K562 (cell line): ENCODE results near the gene NT5DC4. TPM values are rescaled to one million over a fixed set of nuclear protein-coding genes. Genes with fewer than 3 reads are reported as not detected.

Experiments
- ADNP ChIP-seq: fragments of 200-800 bp; sonication (Bioruptor generic); IDR thresholded peaks from 2 replicates; pipeline ENCODE4 v1.6.1; 2016; ENCODE audit warnings: missing genetic modification characterization, missing compliant biosample characterization
- ESRRA ChIP-seq: fragments of 450-650 bp; IDR thresholded peaks from 2 replicates; pipeline ENCODE4 v1.6.1; 2014; ENCODE audit warnings: low read depth, mild to moderate bottlenecking, moderate library complexity, borderline replicate concordance
- FOXM1 ChIP-seq, 2 experiments: fragments of 450-650 bp in 1 of 2; sonication (generic) in 1 of 2; formaldehyde crosslinking in 1 of 2; IDR thresholded peaks; 2 replicates each; pipeline versions ENCODE4 v1.6.1 to v1.9.0; 2017 to 2022; ENCODE audit warnings: low read depth in 2 of 2, mild to moderate bottlenecking in 2 of 2, missing genetic modification reagents in 1 of 2, moderate library complexity in 1 of 2
- ILK ChIP-seq: fragments of 450-650 bp; IDR thresholded peaks from 2 replicates; pipeline ENCODE4 v1.6.1; 2016; ENCODE audit warnings: missing genetic modification characterization, low read depth, mild to moderate bottlenecking, missing compliant biosample characterization, moderate library complexity, borderline replicate concordance
- MYNN ChIP-seq, 2 experiments: sonication (generic); formaldehyde crosslinking in 1 of 2; IDR thresholded peaks; 2 replicates each; pipeline versions ENCODE4 v1.5.0 to v1.6.1; 2016 to 2020; ENCODE audit warnings: antibody characterized with exemption in 1 of 2, missing genetic modification reagents in 1 of 2
- NONO ChIP-seq, 2 experiments: fragments of 200-400 bp in 1 of 2; fragments of 450-650 bp in 1 of 2; formaldehyde crosslinking in 1 of 2; IDR thresholded peaks; 2 replicates each; pipeline ENCODE4 v1.6.1; 2017; ENCODE audit warnings: low read depth in 2 of 2, mild to moderate bottlenecking in 2 of 2, moderate library complexity in 2 of 2, low read length in 1 of 2
- PHF8 ChIP-seq: fragments of 200-600 bp; sonication (generic); IDR thresholded peaks from 2 replicates; pipeline ENCODE4 v1.6.1; 2012; ENCODE audit warnings: mixed run types, mild to moderate bottlenecking, inconsistent platforms, low read length, moderate library complexity, borderline replicate concordance
- SIRT6 ChIP-seq: IDR thresholded peaks from one replicate; pipeline ENCODE4 v1.6.1; 2012; ENCODE audit warnings: low read depth, mild to moderate bottlenecking, control low read depth, inconsistent platforms, low read length, moderate library complexity
- TEAD2 ChIP-seq: fragments of 450-650 bp; IDR thresholded peaks from 2 replicates; pipeline ENCODE4 v1.6.1; 2016; ENCODE audit warnings: missing genetic modification characterization, control low read depth, missing compliant biosample characterization
- TEAD4 ChIP-seq, 2 experiments: sonication (generic) in 1 of 2; formaldehyde crosslinking in 1 of 2; IDR thresholded peaks; 2 replicates each; pipeline versions ENCODE4 v1.6.1 to v1.8.0; 2012 to 2022; ENCODE audit warnings: borderline replicate concordance in 1 of 2, inconsistent platforms in 1 of 2, low read length in 1 of 2, mild to moderate bottlenecking in 1 of 2, missing genetic modification reagents in 1 of 2
- TGIF2 ChIP-seq: sonication (generic); formaldehyde crosslinking; IDR thresholded peaks from 2 replicates; pipeline ENCODE4 v1.8.1; 2022; ENCODE audit warnings: mild to moderate bottlenecking, missing genetic modification reagents, moderate library complexity
- ZNF165 ChIP-seq: fragments of 250-450 bp; sonication (Bioruptor Pico); IDR thresholded peaks from 2 replicates; pipeline ENCODE4 v1.4.0; 2020; ENCODE audit warnings: borderline replicate concordance
- ZNF212 ChIP-seq: fragments of 450-650 bp; formaldehyde crosslinking; IDR thresholded peaks from 2 replicates; pipeline ENCODE4 v1.4.0; 2020; ENCODE audit warnings: mild to moderate bottlenecking
- ZNF232 ChIP-seq: sonication (generic); formaldehyde crosslinking; IDR thresholded peaks from 2 replicates; pipeline ENCODE4 v1.8.0; 2022; ENCODE audit warnings: mild to moderate bottlenecking, missing genetic modification reagents
- ZNF239 ChIP-seq: fragments of 250-450 bp; sonication (Bioruptor Pico); IDR thresholded peaks from 2 replicates; pipeline ENCODE4 v1.4.0; 2020; ENCODE audit warnings: mild to moderate bottlenecking
- ZNF311 ChIP-seq: fragments of 250-450 bp; sonication (Bioruptor Pico); IDR thresholded peaks from 2 replicates; pipeline ENCODE4 v1.4.0; 2020; ENCODE audit warnings: mild to moderate bottlenecking, moderate library complexity
- polyA plus RNA-seq, 8 experiments: library from polyadenylated mRNA; depleted of rRNA in 4 of 8; stranded (reverse) in 5 of 8; unstranded in 3 of 8; fragments of >200 nt; fragmentation: Nextera tagmentation in 2 of 8; fragmentation: Illumina TruSeq in 1 of 8; extraction: Ambion mirVana in 2 of 8; extraction: Trizol in 1 of 8; gene quantifications; 2 replicates each; pipeline versions ENCODE4 v1.2.1 to v1.2.3, GENCODE V29; 2011 to 2014; ENCODE audit warnings: inconsistent platforms in 1 of 8, missing spikeins in 1 of 8
- total RNA-seq, 7 experiments: library from RNA; depleted of rRNA in 6 of 7; stranded (reverse); fragments of >200 nt in 6 of 7; fragmentation: Illumina TruSeq in 2 of 7; extraction: Trizol in 2 of 7; gene quantifications; 2 replicates each; pipeline versions ENCODE4 v1.2.1 to v1.2.3, GENCODE V29; 2011 to 2021; ENCODE audit warnings: low replicate concordance in 1 of 7
- TF ChIP-seq, protein P1 (sequence below): sonication (generic); formaldehyde crosslinking; IDR thresholded peaks from 2 replicates; pipeline ENCODE4 v1.8.0; 2022; ENCODE audit warnings: mild to moderate bottlenecking, missing genetic modification reagents
- TF ChIP-seq, protein P2 (sequence below): fragments of 450-650 bp; IDR thresholded peaks from 2 replicates; pipeline ENCODE4 v1.6.1; 2016; ENCODE audit warnings: low read depth, mild to moderate bottlenecking, moderate library complexity
- TF ChIP-seq, protein P3 (sequence below): fragments of 250-450 bp; sonication (Bioruptor Pico); IDR thresholded peaks from 2 replicates; pipeline ENCODE4 v1.8.0; 2021; ENCODE audit warnings: moderate library complexity, mild to moderate bottlenecking, inconsistent platforms

Gene NT5DC4
- total and polyA plus RNA-seq, 9 of the 15 experiments (the other 6 are each of a cell fraction or from before 2014, with no cell fraction given), result 0.44 to 6.9 (median 2.5) TPM

DNA sequence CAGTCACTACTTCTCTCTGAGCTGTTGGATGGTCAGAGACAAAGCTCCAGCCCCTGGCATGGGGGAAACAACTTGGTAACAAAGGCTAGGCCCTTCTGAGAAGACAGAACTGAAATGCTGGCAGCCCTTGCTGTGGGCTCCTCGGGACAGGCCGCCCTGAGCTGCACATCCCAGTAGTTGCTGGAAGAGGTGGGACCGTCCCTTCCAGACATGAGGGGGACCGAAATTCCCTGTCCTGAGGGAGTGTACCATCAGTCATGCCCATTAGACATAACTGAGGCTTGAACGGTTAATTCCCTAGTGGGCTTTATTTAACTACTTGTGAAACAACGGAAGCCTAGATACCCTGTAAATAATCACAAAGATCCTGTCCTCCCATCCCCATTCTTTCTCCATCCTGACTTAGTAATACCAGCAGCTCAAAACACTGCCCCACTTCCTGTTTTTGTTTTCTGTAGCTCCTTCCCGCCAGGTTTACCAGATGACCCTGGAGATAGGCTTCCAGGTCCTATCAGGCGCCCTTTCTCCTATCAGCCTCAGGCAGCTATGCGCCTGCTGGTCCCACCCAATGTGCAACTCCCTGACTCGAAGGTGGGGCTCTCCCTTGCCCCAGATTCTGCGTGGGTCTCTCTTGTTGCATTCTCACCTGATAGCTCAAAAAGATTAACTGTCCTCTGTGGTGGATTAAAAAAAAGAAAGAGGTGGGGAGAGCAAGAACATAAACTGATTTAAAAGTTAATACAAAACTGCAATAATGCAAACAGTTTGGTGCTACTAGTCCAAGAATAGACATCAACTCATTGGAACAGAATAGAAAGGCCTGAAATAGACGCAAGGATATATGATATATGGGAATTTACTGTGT lies 37.0 kb upstream of the NT5DC4 start (continued):
- TF ChIP-seq TGIF2 (CRISPR knock-in tag) (no peak), ZNF232 (CRISPR knock-in tag) (no peak), ZNF239 (CRISPR knock-in tag) (no peak), TEAD2 (tag) (no peak), ZNF212 (CRISPR knock-in tag) (no peak), NONO (IDR thresholded peaks at IDR 0.05; ENCODE audit: low read depth in 2 of 2, low read length in 1 of 2) (peak in 1 of 2 experiments; percentile 52; a peak in 1 of 4 replicates), ZNF165 (CRISPR knock-in tag) (no peak), ZNF311 (no peak), MYNN (IDR thresholded peaks at IDR 0.05) (peak; percentile 87; the same call in 1 of the 2 replicates), MYNN (CRISPR knock-in tag; IDR thresholded peaks at IDR 0.05) (no peak), TEAD4 (IDR thresholded peaks at IDR 0.05; ENCODE audit: low read length) (peak; percentile 97), TEAD4 (CRISPR knock-in tag; IDR thresholded peaks at IDR 0.05; ENCODE audit: borderline replicate concordance) (no peak), PHF8 (no peak; the same call in 1 of the 2 replicates), ILK (tag) (no peak), SIRT6 (no peak), ADNP (tag) (no peak), FOXM1 (IDR thresholded peaks at IDR 0.05; ENCODE audit: low read depth) (peak; percentile 88), FOXM1 (CRISPR knock-in tag; IDR thresholded peaks at IDR 0.05; ENCODE audit: low read depth) (no peak), ESRRA (peak; percentile 48; the same call in 1 of the 2 replicates)
- TF ChIP-seq, protein P1, sequence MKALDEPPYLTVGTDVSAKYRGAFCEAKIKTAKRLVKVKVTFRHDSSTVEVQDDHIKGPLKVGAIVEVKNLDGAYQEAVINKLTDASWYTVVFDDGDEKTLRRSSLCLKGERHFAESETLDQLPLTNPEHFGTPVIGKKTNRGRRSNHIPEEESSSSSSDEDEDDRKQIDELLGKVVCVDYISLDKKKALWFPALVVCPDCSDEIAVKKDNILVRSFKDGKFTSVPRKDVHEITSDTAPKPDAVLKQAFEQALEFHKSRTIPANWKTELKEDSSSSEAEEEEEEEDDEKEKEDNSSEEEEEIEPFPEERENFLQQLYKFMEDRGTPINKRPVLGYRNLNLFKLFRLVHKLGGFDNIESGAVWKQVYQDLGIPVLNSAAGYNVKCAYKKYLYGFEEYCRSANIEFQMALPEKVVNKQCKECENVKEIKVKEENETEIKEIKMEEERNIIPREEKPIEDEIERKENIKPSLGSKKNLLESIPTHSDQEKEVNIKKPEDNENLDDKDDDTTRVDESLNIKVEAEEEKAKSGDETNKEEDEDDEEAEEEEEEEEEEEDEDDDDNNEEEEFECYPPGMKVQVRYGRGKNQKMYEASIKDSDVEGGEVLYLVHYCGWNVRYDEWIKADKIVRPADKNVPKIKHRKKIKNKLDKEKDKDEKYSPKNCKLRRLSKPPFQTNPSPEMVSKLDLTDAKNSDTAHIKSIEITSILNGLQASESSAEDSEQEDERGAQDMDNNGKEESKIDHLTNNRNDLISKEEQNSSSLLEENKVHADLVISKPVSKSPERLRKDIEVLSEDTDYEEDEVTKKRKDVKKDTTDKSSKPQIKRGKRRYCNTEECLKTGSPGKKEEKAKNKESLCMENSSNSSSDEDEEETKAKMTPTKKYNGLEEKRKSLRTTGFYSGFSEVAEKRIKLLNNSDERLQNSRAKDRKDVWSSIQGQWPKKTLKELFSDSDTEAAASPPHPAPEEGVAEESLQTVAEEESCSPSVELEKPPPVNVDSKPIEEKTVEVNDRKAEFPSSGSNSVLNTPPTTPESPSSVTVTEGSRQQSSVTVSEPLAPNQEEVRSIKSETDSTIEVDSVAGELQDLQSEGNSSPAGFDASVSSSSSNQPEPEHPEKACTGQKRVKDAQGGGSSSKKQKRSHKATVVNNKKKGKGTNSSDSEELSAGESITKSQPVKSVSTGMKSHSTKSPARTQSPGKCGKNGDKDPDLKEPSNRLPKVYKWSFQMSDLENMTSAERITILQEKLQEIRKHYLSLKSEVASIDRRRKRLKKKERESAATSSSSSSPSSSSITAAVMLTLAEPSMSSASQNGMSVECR (CRISPR knock-in tag), result no peak
- TF ChIP-seq, protein P2, sequence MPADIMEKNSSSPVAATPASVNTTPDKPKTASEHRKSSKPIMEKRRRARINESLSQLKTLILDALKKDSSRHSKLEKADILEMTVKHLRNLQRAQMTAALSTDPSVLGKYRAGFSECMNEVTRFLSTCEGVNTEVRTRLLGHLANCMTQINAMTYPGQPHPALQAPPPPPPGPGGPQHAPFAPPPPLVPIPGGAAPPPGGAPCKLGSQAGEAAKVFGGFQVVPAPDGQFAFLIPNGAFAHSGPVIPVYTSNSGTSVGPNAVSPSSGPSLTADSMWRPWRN, result no peak
- TF ChIP-seq, protein P3, sequence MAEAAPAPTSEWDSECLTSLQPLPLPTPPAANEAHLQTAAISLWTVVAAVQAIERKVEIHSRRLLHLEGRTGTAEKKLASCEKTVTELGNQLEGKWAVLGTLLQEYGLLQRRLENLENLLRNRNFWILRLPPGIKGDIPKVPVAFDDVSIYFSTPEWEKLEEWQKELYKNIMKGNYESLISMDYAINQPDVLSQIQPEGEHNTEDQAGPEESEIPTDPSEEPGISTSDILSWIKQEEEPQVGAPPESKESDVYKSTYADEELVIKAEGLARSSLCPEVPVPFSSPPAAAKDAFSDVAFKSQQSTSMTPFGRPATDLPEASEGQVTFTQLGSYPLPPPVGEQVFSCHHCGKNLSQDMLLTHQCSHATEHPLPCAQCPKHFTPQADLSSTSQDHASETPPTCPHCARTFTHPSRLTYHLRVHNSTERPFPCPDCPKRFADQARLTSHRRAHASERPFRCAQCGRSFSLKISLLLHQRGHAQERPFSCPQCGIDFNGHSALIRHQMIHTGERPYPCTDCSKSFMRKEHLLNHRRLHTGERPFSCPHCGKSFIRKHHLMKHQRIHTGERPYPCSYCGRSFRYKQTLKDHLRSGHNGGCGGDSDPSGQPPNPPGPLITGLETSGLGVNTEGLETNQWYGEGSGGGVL (CRISPR knock-in tag), result no peak
